ENCODE data around the gene FAU.

The FAU gene

GRCh38 chr11:65135633-65136145 is 13.8 kb upstream of the FAU start:
- DNase-seq: no peak

GRCh38 chr11:65134952-65135632 is 13.2 kb upstream of the FAU start:
- DNase-seq: peak; percentile 90

GRCh38 chr11:65134240-65134951 is 12.5 kb upstream of the FAU start, which contains the start of gene SYVN1:
TSS of gene SYVN1 (minus strand) at chr11:65134519. CDS start at chr11:65133601, 918 bp downstream.
- DNase-seq: peak; percentile 59

- no peak for DNase-seq
These were observed 11.8 kb upstream of the FAU start for GRCh38 chr11:65133724-65134123.

- no peak for DNase-seq
These were observed 11.2 kb upstream of the FAU start for GRCh38 chr11:65132988-65133700.

- no peak for DNase-seq
These were observed 10.5 kb upstream of the FAU start for GRCh38 chr11:65132238-65132987.

- DNase-seq: no peak
These were observed 9.9 kb upstream of the FAU start for GRCh38 chr11:65131895-65132237.

GRCh38 chr11:65131417-65131776 is 9.5 kb upstream of the FAU start:
- no peak for DNase-seq

GRCh38 chr11:65130631-65131416 is 8.9 kb upstream of the FAU start:
- DNase-seq: no peak

- DNase-seq: no peak
These were observed 7.9 kb upstream of the FAU start for GRCh38 chr11:65129649-65130441.

GRCh38 chr11:65128182-65129145 is 6.5 kb upstream of the FAU start:
- no peak for DNase-seq

- no peak for DNase-seq
These were observed 5.7 kb upstream of the FAU start for GRCh38 chr11:65127473-65128181.

GRCh38 chr11:65126624-65127274 is 4.8 kb upstream of the FAU start:
- no peak for DNase-seq

- no peak for DNase-seq
These were observed 3.5 kb upstream of the FAU start for GRCh38 chr11:65125197-65126056.

GRCh38 chr11:65124480-65125196 is 2.7 kb upstream of the FAU start:
- DNase-seq: no peak

GRCh38 chr11:65121447-65121864 is 478 bp downstream of the FAU start:
- no peak for DNase-seq

- DNase-seq: no peak
These were observed 1.1 kb downstream of the FAU start for GRCh38 chr11:65120831-65121230.
